Liver (tissue), 9 donors: ENCODE measurements around the gene MAPRE3. TPM values are rescaled to one million over a fixed set of nuclear protein-coding genes. Genes with fewer than 3 reads are reported as not detected.

Source experiments
- DNase-seq: peaks from one replicate; pipeline ENCODE4 v3.0.0-alpha.2; 2017; ENCODE audit warnings: low spot score
- H3K27ac ChIP-seq, 2 donors: one replicate each; pipeline ENCODE4 v1.7.0; 2013; ENCODE audit warnings: inconsistent platforms in 2 of 2, low read length in 2 of 2, control low read depth in 1 of 2, low read depth in 1 of 2, mild to moderate bottlenecking in 1 of 2
- H3K27me3 ChIP-seq, 4 donors: one replicate each; pipeline versions ENCODE4 v1.6.1 to v1.7.0; 2013; ENCODE audit warnings: low read length in 3 of 4, inconsistent platforms in 1 of 4, mild to moderate bottlenecking in 1 of 4, moderate library complexity in 1 of 4; ENCODE audit not compliant: control insufficient read depth in 4 of 4, insufficient read depth in 4 of 4
- H3K36me3 ChIP-seq, 4 donors: one replicate each; pipeline versions ENCODE4 v1.6.1 to v1.7.0; 2013; ENCODE audit warnings: low read length in 3 of 4, mild to moderate bottlenecking in 3 of 4, low read depth in 1 of 4, moderate library complexity in 1 of 4; ENCODE audit not compliant: control insufficient read depth in 4 of 4, insufficient read depth in 3 of 4
- H3K4me1 ChIP-seq, 4 donors: one replicate each; pipeline versions ENCODE4 v1.6.1 to v1.7.0; 2013; ENCODE audit warnings: low read length in 3 of 4, mild to moderate bottlenecking in 3 of 4, moderate library complexity in 1 of 4; ENCODE audit not compliant: control insufficient read depth in 4 of 4, insufficient read depth in 4 of 4
- H3K4me3 ChIP-seq, 3 donors: one replicate each; pipeline versions ENCODE4 v1.6.1 to v1.7.0; 2013; ENCODE audit warnings: low read length in 3 of 3, control low read depth in 1 of 3, low read depth in 1 of 3, mild to moderate bottlenecking in 1 of 3
- H3K9ac ChIP-seq, 2 donors: one replicate each; pipeline ENCODE4 v1.7.0; 2013; ENCODE audit warnings: low read length in 2 of 2, mild to moderate bottlenecking in 2 of 2, moderate library complexity in 2 of 2, control low read depth in 1 of 2, low read depth in 1 of 2
- H3K9me3 ChIP-seq, 4 donors: one replicate each; pipeline versions ENCODE4 v1.6.1 to v1.7.0; 2013; ENCODE audit warnings: low read length in 3 of 4; ENCODE audit not compliant: control insufficient read depth in 4 of 4
- ATF3 ChIP-seq: IDR thresholded peaks from 2 replicates; pipeline ENCODE4 v1.6.1; 2016; ENCODE audit warnings: antibody characterized with exemption
- EGR1 ChIP-seq, 2 donors: IDR thresholded peaks; 2 replicates each; pipeline ENCODE4 v1.6.1; 2016 to 2018; ENCODE audit warnings: antibody characterized with exemption in 2 of 2, low read depth in 2 of 2
- FOXA2 ChIP-seq: IDR thresholded peaks from 2 replicates; pipeline ENCODE4 v1.6.1; 2016; ENCODE audit warnings: antibody characterized with exemption
- GABPA ChIP-seq, 2 donors: IDR thresholded peaks in 1 of 2; conservative IDR thresholded peaks in 1 of 2; 2 replicates each; pipeline ENCODE4 v1.6.1; 2016; ENCODE audit warnings: antibody characterized with exemption in 2 of 2, mild to moderate bottlenecking in 1 of 2, moderate library complexity in 1 of 2
- HNF4A ChIP-seq, 2 donors: conservative IDR thresholded peaks; 2 replicates each; pipeline ENCODE4 v1.6.1; 2016; ENCODE audit warnings: antibody characterized with exemption in 2 of 2, mild to moderate bottlenecking in 2 of 2
- HNF4G ChIP-seq: IDR thresholded peaks from 2 replicates; pipeline ENCODE4 v1.6.1; 2016; ENCODE audit warnings: antibody characterized with exemption
- MAX ChIP-seq: IDR thresholded peaks from 2 replicates; pipeline ENCODE4 v1.6.1; 2016; ENCODE audit warnings: antibody characterized with exemption
- NR2F2 ChIP-seq: IDR thresholded peaks from 2 replicates; pipeline ENCODE4 v1.6.1; 2016; ENCODE audit warnings: antibody characterized with exemption
- RAD21 ChIP-seq, 2 donors: IDR thresholded peaks; 2 replicates each; pipeline ENCODE4 v1.6.1; 2016; ENCODE audit warnings: antibody characterized with exemption in 2 of 2, mild to moderate bottlenecking in 2 of 2
- RXRA ChIP-seq, 2 donors: IDR thresholded peaks; 2 replicates each; pipeline ENCODE4 v1.6.1; 2017 to 2018; ENCODE audit warnings: antibody characterized with exemption in 2 of 2, mild to moderate bottlenecking in 1 of 2
- SP1 ChIP-seq: IDR thresholded peaks from 2 replicates; pipeline ENCODE4 v1.6.1; 2018; ENCODE audit warnings: antibody characterized with exemption, mild to moderate bottlenecking
- TAF1 ChIP-seq: conservative IDR thresholded peaks from 2 replicates; pipeline ENCODE4 v1.6.1; 2016; ENCODE audit warnings: antibody characterized with exemption, mild to moderate bottlenecking
- YY1 ChIP-seq: IDR thresholded peaks from 2 replicates; pipeline ENCODE4 v1.6.1; 2016; ENCODE audit warnings: antibody characterized with exemption, mild to moderate bottlenecking
- ZBTB33 ChIP-seq: IDR thresholded peaks from 2 replicates; pipeline ENCODE4 v1.6.1; 2016; ENCODE audit warnings: antibody characterized with exemption
- WGBS: extraction: QIAGEN DNeasy Blood & Tissue Kit; methylation state at CpG from one replicate; pipeline ENCODE4 v1.1.7; 2013; 5-methylcytosine and 5-hydroxymethylcytosine counted together
- polyA plus RNA-seq, 2 donors: library from polyadenylated mRNA; stranded (reverse) in 1 of 2; unstranded in 1 of 2; fragments of 200-250 nt in 1 of 2; fragments of >200 nt in 1 of 2; fragmentation: Nextera tagmentation in 1 of 2; extraction: Ambion mirVana in 1 of 2; gene quantifications; one replicate each; pipeline versions ENCODE4 v1.2.1 to v1.2.3, GENCODE V29; 2013 to 2015
- total RNA-seq, 2 donors: library from RNA; depleted of rRNA; stranded (reverse); fragments of >200 nt; gene quantifications; one replicate each; pipeline ENCODE4 v1.2.3, GENCODE V29; 2014
- TF ChIP-seq, protein P1 (sequence below): IDR thresholded peaks from 2 replicates; pipeline ENCODE4 v1.6.1; 2016; ENCODE audit warnings: antibody characterized with exemption, mild to moderate bottlenecking
- donor health status: healthy.
- donor health status: healthy.
- donor health status: healthy.
- donor health status: healthy.
- donor health status: healthy.

Gene MAPRE3
- total and polyA plus RNA-seq, 4 donors = 1.0 to 15.8 (median 9.8) TPM

GRCh38 chr2:27023740-27024139 is 53.3 kb downstream of the MAPRE3 start:
- H3K9ac ChIP-seq = no peak overlapping the region
- peaks cover 9 to 43% (median 14%) of the 10 kb centered on the region in 4 donors for H3K36me3 ChIP-seq
- no peak overlapping the region for H3K27ac ChIP-seq
- H3K4me1 ChIP-seq = peaks cover 10 to 27% (median 21%) of the 10 kb centered on the region in 4 donors
- no peak overlapping the region for H3K4me3 ChIP-seq
- DNase-seq = no peak
- no peak for TF ChIP-seq NR2F2
- TF ChIP-seq EGR1 (IDR thresholded peaks at IDR 0.05; ENCODE audit: low read depth in 2 of 2) = no peak
- no peak for TF ChIP-seq GABPA (IDR thresholded peaks at IDR 0.05 in 1 of 2, conservative IDR thresholded peaks at IDR 0.05 in 1 of 2)
- TF ChIP-seq YY1 = no peak
- TF ChIP-seq HNF4G = no peak
- TF ChIP-seq RAD21 (IDR thresholded peaks at IDR 0.05) = no peak
- no peak for TF ChIP-seq ZBTB33
- TF ChIP-seq MAX = no peak
- TF ChIP-seq TAF1 = no peak
- TF ChIP-seq ATF3 = no peak
- TF ChIP-seq RXRA (IDR thresholded peaks at IDR 0.05) = no peak
- no peak for TF ChIP-seq HNF4A (conservative IDR thresholded peaks at IDR 0.05)
- TF ChIP-seq, protein P1, sequence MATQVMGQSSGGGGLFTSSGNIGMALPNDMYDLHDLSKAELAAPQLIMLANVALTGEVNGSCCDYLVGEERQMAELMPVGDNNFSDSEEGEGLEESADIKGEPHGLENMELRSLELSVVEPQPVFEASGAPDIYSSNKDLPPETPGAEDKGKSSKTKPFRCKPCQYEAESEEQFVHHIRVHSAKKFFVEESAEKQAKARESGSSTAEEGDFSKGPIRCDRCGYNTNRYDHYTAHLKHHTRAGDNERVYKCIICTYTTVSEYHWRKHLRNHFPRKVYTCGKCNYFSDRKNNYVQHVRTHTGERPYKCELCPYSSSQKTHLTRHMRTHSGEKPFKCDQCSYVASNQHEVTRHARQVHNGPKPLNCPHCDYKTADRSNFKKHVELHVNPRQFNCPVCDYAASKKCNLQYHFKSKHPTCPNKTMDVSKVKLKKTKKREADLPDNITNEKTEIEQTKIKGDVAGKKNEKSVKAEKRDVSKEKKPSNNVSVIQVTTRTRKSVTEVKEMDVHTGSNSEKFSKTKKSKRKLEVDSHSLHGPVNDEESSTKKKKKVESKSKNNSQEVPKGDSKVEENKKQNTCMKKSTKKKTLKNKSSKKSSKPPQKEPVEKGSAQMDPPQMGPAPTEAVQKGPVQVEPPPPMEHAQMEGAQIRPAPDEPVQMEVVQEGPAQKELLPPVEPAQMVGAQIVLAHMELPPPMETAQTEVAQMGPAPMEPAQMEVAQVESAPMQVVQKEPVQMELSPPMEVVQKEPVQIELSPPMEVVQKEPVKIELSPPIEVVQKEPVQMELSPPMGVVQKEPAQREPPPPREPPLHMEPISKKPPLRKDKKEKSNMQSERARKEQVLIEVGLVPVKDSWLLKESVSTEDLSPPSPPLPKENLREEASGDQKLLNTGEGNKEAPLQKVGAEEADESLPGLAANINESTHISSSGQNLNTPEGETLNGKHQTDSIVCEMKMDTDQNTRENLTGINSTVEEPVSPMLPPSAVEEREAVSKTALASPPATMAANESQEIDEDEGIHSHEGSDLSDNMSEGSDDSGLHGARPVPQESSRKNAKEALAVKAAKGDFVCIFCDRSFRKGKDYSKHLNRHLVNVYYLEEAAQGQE = no peak
- no peak for TF ChIP-seq FOXA2
- no peaks in the 10 kb centered on the region for H3K27me3 ChIP-seq
- 95% methylated on average over 7 of the region's 7 CpGs for WGBS
- H3K9me3 ChIP-seq = no peaks in the 10 kb centered on the region

- Histone ChIP-seq H3K4me3 (no peak overlapping the region), H3K9me3 (no peaks in the 10 kb centered on the region), H3K36me3 (peaks cover 9 to 43% (median 14%) of the 10 kb centered on the region in 4 donors), H3K27ac (no peak overlapping the region), H3K9ac (no peak overlapping the region), H3K27me3 (no peaks in the 10 kb centered on the region), H3K4me1 (peaks cover 10 to 27% (median 21%) of the 10 kb centered on the region in 4 donors)
- TF ChIP-seq ZBTB33 (no peak), SP1 (no peak), YY1 (no peak)
- WGBS = 91% methylated on average over 18 of the region's 18 CpGs
- no peak for DNase-seq
Measured at GRCh38 chr2:27024188-27024587, 53.8 kb downstream of the MAPRE3 start.
